H1 (cell line): ENCODE results near the gene SLC16A9. TPM values are rescaled to one million over a fixed set of nuclear protein-coding genes. Genes with fewer than 3 reads are reported as not detected.

Source experiments
- FOSL1 ChIP-seq: IDR thresholded peaks from 2 replicates; pipeline ENCODE4 v1.6.1; 2011; ENCODE audit warnings: mild to moderate bottlenecking, low read depth, low read length, moderate library complexity; ENCODE audit not compliant: insufficient read depth
- KDM4A ChIP-seq: IDR thresholded peaks from one replicate; pipeline ENCODE4 v1.7.1; 2012; ENCODE audit warnings: low read depth, mild to moderate bottlenecking, moderate library complexity, low read length, inconsistent platforms; ENCODE audit not compliant: severe bottlenecking
- KDM5A ChIP-seq: fragments of 200-600 bp; IDR thresholded peaks from 2 replicates; pipeline ENCODE4 v1.7.1; 2012; ENCODE audit warnings: mild to moderate bottlenecking, low read length, inconsistent platforms, mixed read lengths
- RXRA ChIP-seq: IDR thresholded peaks from 2 replicates; pipeline ENCODE4 v1.6.1; 2011; ENCODE audit warnings: low read depth, mild to moderate bottlenecking, low read length, moderate library complexity; ENCODE audit not compliant: insufficient read depth
- polyA plus RNA-seq, 7 experiments: library from polyadenylated mRNA; depleted of rRNA in 3 of 7; stranded (reverse) in 5 of 7; unstranded in 2 of 7; fragments of >200 nt in 5 of 7; fragments of 200-250 nt in 2 of 7; gene quantifications; 1 replicate in 5 of 7; 2 replicates in 1 of 7; 4 replicates in 1 of 7; pipeline versions ENCODE4 v1.2.1 to v1.2.3, GENCODE V29; 2011 to 2013; ENCODE audit warnings: missing spikeins in 2 of 7, mixed read lengths in 2 of 7
- total RNA-seq: library from RNA; stranded (reverse); fragmentation: NEBNext Ultra II Directional; extraction: Animal tissue kit (Norgen Biotek cat#: 25700); gene quantifications from 2 replicates; pipeline ENCODE4 v1.2.1, GENCODE V29; 2021

The SLC16A9 gene
- total and polyA plus RNA-seq, 2 of the 8 experiments (the other 6 are each of a cell fraction or from before 2014, with no cell fraction given): 11.2 to 20.5 TPM

DNA sequence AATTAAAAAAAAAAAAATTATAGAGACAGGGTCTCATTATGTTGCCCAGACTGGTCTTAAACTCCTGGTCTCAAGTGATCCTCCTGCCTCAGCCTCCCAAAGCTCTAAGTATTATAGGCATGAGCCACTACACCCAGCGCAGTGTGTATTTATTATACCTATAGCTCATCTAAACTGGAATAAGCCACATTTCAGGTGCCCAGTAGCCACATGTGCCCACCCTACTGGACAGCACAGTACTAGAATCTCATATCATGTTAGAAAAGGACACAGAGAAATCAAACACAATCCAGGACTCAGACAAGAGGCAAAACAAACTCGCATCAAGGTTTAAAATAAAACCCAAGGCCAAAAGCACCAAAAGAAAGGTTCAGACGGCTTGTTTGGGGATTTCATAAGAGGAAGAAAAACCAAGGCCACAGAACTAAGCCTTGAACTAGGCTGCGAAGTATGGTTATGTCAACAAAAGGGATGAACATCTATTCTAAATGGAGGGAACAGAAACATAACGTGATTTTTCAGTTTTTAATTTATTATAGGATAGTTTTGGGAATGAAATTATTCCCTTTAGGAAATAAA, 32.3 kb downstream of the SLC16A9 start (continued):
- TF ChIP-seq RXRA (no peak), KDM4A (no peak), FOSL1 (no peak), KDM5A (no peak)
